SU-DHL-6 (cell line): ENCODE measurements around the gene BZW1.
A peak's percentile ranks its signal among the peaks of the same experiment; 100 is the strongest.

Experiments used
- H2AFZ ChIP-seq: fragments of 200-600 bp; sonication (generic); 2 replicates; pipeline ENCODE4 v1.6.1; 2014; ENCODE audit warnings: low read depth, mild to moderate bottlenecking, moderate library complexity, mixed read lengths, antibody characterized with exemption, low read length; ENCODE audit not compliant: severe bottlenecking
- H3F3A ChIP-seq: fragments of 200-600 bp; shearing (Covaris generic); 2 replicates; pipeline ENCODE4 v1.6.0; 2016; ENCODE audit warnings: antibody characterized with exemption, mild to moderate bottlenecking; ENCODE audit not compliant: insufficient read depth
- H3K27ac ChIP-seq: fragments of 200-600 bp; sonication (generic); 2 replicates; pipeline ENCODE4 v1.5.1; 2016; ENCODE audit warnings: low read depth, mild to moderate bottlenecking, low read length, moderate library complexity, mixed read lengths
- H3K27me3 ChIP-seq: fragments of 200-600 bp; sonication (generic), shearing (Covaris generic); 2 replicates; pipeline ENCODE4 v1.6.0; 2014; ENCODE audit warnings: mild to moderate bottlenecking, low read length
- H3K36me3 ChIP-seq: fragments of 200-600 bp; sonication (generic); 2 replicates; pipeline ENCODE4 v1.6.1; 2014; ENCODE audit warnings: mild to moderate bottlenecking, low read length, mixed read lengths
- H3K4me2 ChIP-seq: fragments of 300-600, 200-600 bp; shearing (Covaris generic), sonication (generic); 2 replicates; pipeline ENCODE4 v1.6.0; 2014; ENCODE audit warnings: low read length, low read depth, mild to moderate bottlenecking; ENCODE audit not compliant: poor library complexity, severe bottlenecking
- H3K4me3 ChIP-seq: fragments of 200-600 bp; sonication (generic); 2 replicates; pipeline ENCODE4 v1.5.1; 2014; ENCODE audit warnings: antibody characterized with exemption, low read length, mild to moderate bottlenecking, mixed read lengths; ENCODE audit not compliant: insufficient read depth, poor library complexity, severe bottlenecking
- H3K79me2 ChIP-seq: fragments of 200-600 bp; sonication (generic); 2 replicates; pipeline ENCODE4 v1.6.1; 2014; ENCODE audit warnings: mild to moderate bottlenecking, low read length, moderate library complexity; ENCODE audit not compliant: insufficient read depth
- H3K9ac ChIP-seq: fragments of 200-600 bp; sonication (generic); 2 replicates; pipeline ENCODE4 v1.7.0; 2014; ENCODE audit warnings: mild to moderate bottlenecking, low read length
- H3K9me2 ChIP-seq: fragments of 200-600 bp; sonication (generic); replicated peaks from 2 replicates; pipeline ENCODE4 v1.6.1; 2014; ENCODE audit warnings: low read length; ENCODE audit not compliant: insufficient read depth
- H3K9me3 ChIP-seq: fragments of 200-600 bp; sonication (generic); 2 replicates; pipeline ENCODE4 v1.6.1; 2014; ENCODE audit warnings: low read length, mixed read lengths; ENCODE audit not compliant: insufficient read depth
- H4K20me1 ChIP-seq: fragments of 200-600 bp; sonication (generic); 2 replicates; pipeline ENCODE4 v1.6.1; 2014; ENCODE audit warnings: low read depth, mild to moderate bottlenecking, antibody characterized with exemption, low read length, moderate library complexity, mixed read lengths
- CTCF ChIP-seq: fragments of 200-600 bp; sonication (generic); IDR thresholded peaks from one replicate; pipeline ENCODE4 v1.5.1; 2017; ENCODE audit warnings: antibody characterized with exemption, mild to moderate bottlenecking, low read length, moderate library complexity; ENCODE audit not compliant: insufficient read depth, poor library complexity, severe bottlenecking
- EZH2phosphoT487 ChIP-seq: fragments of 200-600 bp; sonication (generic), shearing (Covaris generic); conservative IDR thresholded peaks from 2 replicates; pipeline ENCODE4 v1.6.1; 2018; ENCODE audit warnings: mild to moderate bottlenecking, antibody characterized with exemption, low read length, moderate library complexity, mixed read lengths

BZW1 gene

GRCh38 chr2:200811333-200812121 lies at the start of gene BZW1:
BZW1 (plus strand) TSS chr2:200811910; CDS start chr2:200813218, 1,308 bp downstream.
- Histone ChIP-seq H4K20me1 (peaks cover 18% of the 10 kb centered on the region), H3K9me3 (no peaks in the 10 kb centered on the region), H3K9ac (peak within 1 kb of the TSS; percentile 98), H3K79me2 (peaks cover 34% of the 10 kb centered on the region), H3K4me2 (peak within 1 kb of the TSS; percentile 75), H3K9me2 (no peaks in the 10 kb centered on the region), H3K27me3 (no peaks in the 10 kb centered on the region), H3K4me3 (peak within 1 kb of the TSS; percentile 96), H3K27ac (peak within 1 kb of the TSS; percentile 86), H3F3A (peaks cover 3% of the 10 kb centered on the region; the same call in 1 of the 2 replicates), H2AFZ (peak within 1 kb of the TSS; percentile 89), H3K36me3 (peaks cover 31% of the 10 kb centered on the region)
- TF ChIP-seq CTCF (no peak), EZH2phosphoT487 (no peak)

GRCh38 chr2:200762127-200762526 lies 49.6 kb upstream of the BZW1 start:
- no peaks in the 10 kb centered on the region for H3K27me3 ChIP-seq
- no peaks in the 10 kb centered on the region for H4K20me1 ChIP-seq
- no peaks in the 10 kb centered on the region for H3F3A ChIP-seq
- H3K4me2 ChIP-seq: no peak overlapping the region
- no peak overlapping the region for H3K4me3 ChIP-seq
- H3K36me3 ChIP-seq: no peaks in the 10 kb centered on the region
- no peak overlapping the region for H3K9ac ChIP-seq
- no peak overlapping the region for H3K27ac ChIP-seq
- no peaks in the 10 kb centered on the region for H3K9me2 ChIP-seq
- TF ChIP-seq EZH2phosphoT487: no peak
- no peak for TF ChIP-seq CTCF
- no peaks in the 10 kb centered on the region for H3K9me3 ChIP-seq
- H2AFZ ChIP-seq: no peak overlapping the region
- H3K79me2 ChIP-seq: no peaks in the 10 kb centered on the region

- Histone ChIP-seq H2AFZ (no peak overlapping the region), H3K27me3 (no peaks in the 10 kb centered on the region), H3F3A (no peaks in the 10 kb centered on the region), H3K4me3 (no peak overlapping the region), H3K9me3 (no peaks in the 10 kb centered on the region), H3K9ac (no peak overlapping the region), H3K9me2 (no peaks in the 10 kb centered on the region), H3K4me2 (no peak overlapping the region), H4K20me1 (no peaks in the 10 kb centered on the region), H3K36me3 (no peaks in the 10 kb centered on the region), H3K27ac (no peak overlapping the region), H3K79me2 (no peaks in the 10 kb centered on the region)
- TF ChIP-seq EZH2phosphoT487 (no peak), CTCF (no peak)
Measured at GRCh38 chr2:200763422-200763821, 48.3 kb upstream of the BZW1 start.
